GM15510 (cell line): ENCODE results near the gene ZNF644.

Source experiments
- POLR2A ChIP-seq: IDR thresholded peaks from 3 replicates; pipeline ENCODE4 v1.6.1; 2011; ENCODE audit warnings: borderline replicate concordance; ENCODE audit not compliant: insufficient read length; ENCODE audit errors: extremely low read depth

The ZNF644 gene

GRCh38 chr1:90963236-90963635, 58.6 kb downstream of the ZNF644 start:
- no peak for TF ChIP-seq POLR2A

- TF ChIP-seq POLR2A, result no peak
Observed at GRCh38 chr1:90959352-90960206, 62.3 kb downstream of the ZNF644 start.

GRCh38 chr1:90957497-90957896, 64.3 kb downstream of the ZNF644 start:
- no peak for TF ChIP-seq POLR2A

DNA sequence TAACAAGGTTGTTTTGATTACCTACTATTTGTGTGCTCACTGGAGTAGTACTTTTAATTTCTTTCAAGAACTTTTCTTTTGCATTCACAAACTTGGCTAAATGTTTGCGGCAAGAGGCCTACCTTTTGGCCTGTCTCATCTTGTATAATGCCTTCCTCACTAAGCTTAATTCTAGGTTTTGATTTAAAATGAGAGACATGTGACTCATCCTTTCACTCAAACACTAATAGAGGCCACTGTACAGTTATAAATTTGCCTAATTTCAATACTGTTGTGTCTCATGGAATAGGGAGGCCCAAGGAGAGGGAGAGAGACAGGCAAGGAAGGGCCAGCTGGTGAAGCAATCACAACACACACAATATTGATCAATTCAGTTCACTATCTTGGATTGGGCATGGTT, 66.1 kb downstream of the ZNF644 start:
- no peak for TF ChIP-seq POLR2A

DNA sequence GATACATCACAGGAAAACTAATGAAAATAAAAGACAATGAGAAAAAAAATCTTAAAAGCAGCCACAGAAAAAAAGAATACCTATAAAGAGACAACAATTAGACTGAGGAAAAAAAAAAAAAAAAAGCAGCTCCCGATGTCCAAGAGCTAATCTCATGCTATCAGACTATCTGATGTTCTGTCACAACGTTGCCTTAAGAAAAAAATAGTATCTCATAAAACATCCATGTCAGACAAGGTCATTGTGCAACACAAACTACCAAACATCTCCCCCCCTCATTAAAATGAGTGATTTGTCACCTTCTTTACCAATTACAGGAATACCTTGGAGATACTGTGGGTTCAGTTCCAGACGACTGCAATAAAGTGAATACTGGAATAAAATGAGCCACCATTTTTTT, 68.9 kb downstream of the ZNF644 start:
- no peak for TF ChIP-seq POLR2A

DNA sequence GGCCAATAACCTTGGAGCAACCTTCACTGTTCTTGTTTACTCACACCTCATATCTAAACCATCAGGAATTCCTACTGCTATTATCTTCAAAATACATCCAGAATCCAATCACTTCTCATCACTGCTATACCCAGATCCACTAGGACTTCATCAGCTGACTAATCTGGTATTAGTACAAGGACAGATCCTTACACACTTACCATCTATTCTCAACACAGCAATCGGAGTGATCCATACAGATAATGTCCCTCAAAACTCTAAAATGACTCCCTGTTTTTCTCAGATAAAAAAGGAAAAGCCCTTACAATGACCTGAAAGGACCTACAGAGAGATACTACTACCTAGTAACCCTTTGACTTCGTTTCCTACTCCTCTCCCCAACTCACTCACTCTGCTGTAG, 70.8 kb downstream of the ZNF644 start:
- TF ChIP-seq POLR2A, result no peak

DNA sequence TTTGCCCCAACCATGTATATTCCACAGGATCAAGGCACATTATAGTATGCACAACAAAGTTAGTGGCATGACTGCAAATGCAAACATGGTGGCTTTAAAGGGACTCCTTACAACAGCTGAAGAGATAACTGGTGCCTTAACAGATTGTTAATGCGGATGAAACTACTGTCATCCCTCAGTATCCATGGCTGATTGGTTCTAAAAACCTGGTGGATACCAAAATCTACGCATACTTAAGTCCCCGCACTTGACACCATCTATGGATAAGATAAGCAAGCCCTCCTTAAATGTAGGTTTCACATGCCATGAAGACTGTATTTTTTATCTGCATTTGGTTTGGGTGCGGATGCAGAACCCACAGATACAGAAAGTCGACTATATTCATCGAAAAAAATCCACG, 73.5 kb downstream of the ZNF644 start:
- TF ChIP-seq POLR2A, result no peak

DNA sequence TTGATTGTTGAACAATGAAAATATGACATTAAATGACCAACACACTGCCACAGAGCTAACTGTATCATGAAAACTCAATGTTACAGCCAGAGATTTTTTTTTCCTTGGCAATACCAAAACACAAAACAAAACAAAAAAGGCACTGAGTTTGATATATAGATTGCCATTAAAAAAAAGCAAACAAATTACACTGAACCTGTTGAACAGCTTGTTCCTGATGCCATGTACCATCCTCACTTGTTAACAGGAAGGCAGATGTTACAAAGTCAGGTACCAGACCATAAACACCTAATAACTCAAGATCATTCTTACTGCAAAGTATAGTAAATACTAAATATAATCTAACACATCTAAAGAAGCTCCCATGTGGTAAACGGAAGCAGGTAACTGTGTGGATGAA, 75.2 kb downstream of the ZNF644 start:
- no peak for TF ChIP-seq POLR2A

- TF ChIP-seq POLR2A, result no peak
Observed at GRCh38 chr1:90945287-90945686, 76.5 kb downstream of the ZNF644 start.

- TF ChIP-seq POLR2A, result no peak
Observed at GRCh38 chr1:90943966-90944365, 77.9 kb downstream of the ZNF644 start.

DNA sequence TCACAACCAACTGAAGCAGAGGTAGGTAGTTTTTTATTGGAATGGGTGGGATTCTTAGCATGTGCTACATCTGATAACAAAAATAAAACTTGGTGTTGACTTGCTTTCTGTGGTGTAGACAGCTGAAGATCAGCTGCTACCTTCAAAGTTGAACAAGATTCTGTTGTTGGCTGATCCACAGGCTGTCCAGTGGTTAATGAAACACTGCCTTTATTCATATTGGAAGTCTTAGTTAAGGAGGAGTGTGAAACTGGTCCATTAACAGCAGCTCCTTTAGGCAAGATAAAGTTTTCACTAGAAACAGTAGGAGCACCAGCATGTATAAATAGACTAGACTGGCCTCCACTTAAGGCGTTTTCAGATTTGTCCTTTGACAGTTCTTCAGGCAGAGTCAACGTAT, 81.1 kb downstream of the ZNF644 start:
- no peak for TF ChIP-seq POLR2A

GRCh38 chr1:90936731-90937130, 85.1 kb downstream of the ZNF644 start:
- TF ChIP-seq POLR2A, result no peak

- TF ChIP-seq POLR2A, result no peak
Observed at GRCh38 chr1:90936061-90936460, 85.8 kb downstream of the ZNF644 start.

DNA sequence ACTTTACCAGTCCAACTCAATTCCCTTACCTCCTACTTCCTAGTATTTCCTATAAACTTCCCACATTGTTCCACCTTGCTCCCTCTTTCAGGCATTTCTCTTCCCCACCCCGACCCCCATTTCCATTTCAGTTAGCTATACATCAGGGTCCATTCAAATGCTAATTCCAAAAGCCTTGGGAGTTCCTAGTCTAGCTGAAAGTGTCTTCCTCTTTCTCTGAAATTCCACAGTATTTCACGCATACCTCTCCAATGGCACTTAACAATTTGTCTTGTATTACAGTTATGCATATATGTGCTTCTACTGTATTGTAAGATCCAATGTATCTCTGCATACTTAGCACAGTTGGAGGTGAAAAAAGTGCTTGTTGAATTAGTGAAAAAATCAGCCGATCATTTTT, 94.9 kb downstream of the ZNF644 start:
- TF ChIP-seq POLR2A, result no peak

GRCh38 chr1:90925928-90926869, 95.6 kb downstream of the ZNF644 start:
- TF ChIP-seq POLR2A, result no peak

DNA sequence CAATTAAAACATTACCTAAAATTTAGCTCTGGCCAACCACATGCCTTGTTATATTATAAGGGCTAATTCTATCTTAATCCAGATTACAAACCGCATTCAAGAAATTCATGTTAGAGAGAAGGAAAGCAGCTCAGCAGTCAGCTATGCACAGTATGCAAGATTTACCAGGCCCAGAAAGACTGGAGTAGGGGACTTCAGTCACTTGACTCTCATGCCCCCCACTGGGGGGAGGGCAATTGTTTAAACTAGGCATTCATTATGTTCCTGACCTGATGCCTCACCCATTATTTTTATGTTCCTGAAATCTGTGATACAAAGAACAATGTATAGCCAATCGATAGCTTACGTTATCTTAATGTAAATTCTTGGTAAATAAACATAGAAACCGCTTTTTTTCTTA, 96.9 kb downstream of the ZNF644 start:
- TF ChIP-seq POLR2A, result no peak

- TF ChIP-seq POLR2A, result no peak
Observed at GRCh38 chr1:90922996-90923395, 98.8 kb downstream of the ZNF644 start.

DNA sequence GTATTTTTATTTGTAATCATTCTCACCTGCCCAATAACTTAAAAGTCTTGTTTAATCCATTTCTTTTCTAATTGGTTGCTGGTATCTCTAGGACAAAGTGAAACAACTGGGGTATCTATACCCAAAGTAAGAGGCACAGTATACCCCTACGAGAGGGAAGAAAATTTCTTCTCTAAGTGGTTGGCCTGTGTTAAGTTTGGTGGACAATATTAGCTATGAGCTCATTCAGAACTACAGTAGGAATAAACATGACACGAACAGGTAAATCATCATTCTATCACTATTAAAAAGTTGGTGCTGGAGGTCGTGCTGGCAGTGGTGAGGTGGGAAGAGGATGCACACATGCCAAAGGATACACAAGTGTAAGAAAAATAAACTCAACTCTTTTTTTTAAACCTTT, 99.6 kb downstream of the ZNF644 start:
- no peak for TF ChIP-seq POLR2A
